ENCODE measurements around the gene MRPS16.

GRCh38 chr10:73281097-73281496, 28.7 kb upstream of the MRPS16 start:
- TF ChIP-seq CTCF (IDR thresholded peaks at IDR 0.05; ENCODE audit: insufficient read depth, low read length) (no peak), POLR2AphosphoS5 (IDR thresholded peaks at IDR 0.05; ENCODE audit: low read depth) (no peak)

Measured in HL-60 (cell line).